Embryonic facial prominence (tissue), 1 donor: ENCODE results near the gene SLC25A43.
"Not testable (repeated sequence)": the region's sequence is repeated elsewhere in the genome, so short reads cannot be mapped to it uniquely, and the experiment has no call there.

Source experiments
- DNase-seq: peaks from one replicate; pipeline ENCODE4 v3.0.0-alpha.2; 2016; ENCODE audit errors: extremely low spot score

Gene SLC25A43

GRCh38 chrX:119468551-119469312, 69.6 kb downstream of the SLC25A43 start:
- DNase-seq = peak; percentile 29

GRCh38 chrX:119469313-119469635, 70.1 kb downstream of the SLC25A43 start:
- no peak for DNase-seq

- DNase-seq = no peak
Observed at GRCh38 chrX:119474615-119475388, 75.7 kb downstream of the SLC25A43 start.

GRCh38 chrX:119475389-119476101, 76.4 kb downstream of the SLC25A43 start:
- no peak for DNase-seq

- no peak for DNase-seq
Observed at GRCh38 chrX:119477812-119478232, 78.7 kb downstream of the SLC25A43 start.

- DNase-seq = no peak
Observed at GRCh38 chrX:119478504-119478903, 79.4 kb downstream of the SLC25A43 start.

GRCh38 chrX:119479845-119480244, 80.7 kb downstream of the SLC25A43 start:
- no peak for DNase-seq

GRCh38 chrX:119481323-119481801, 82.2 kb downstream of the SLC25A43 start:
- no peak for DNase-seq

GRCh38 chrX:119482041-119482440, 82.9 kb downstream of the SLC25A43 start:
- no peak for DNase-seq

- no peak for DNase-seq
Observed at GRCh38 chrX:119482481-119483480, 83.6 kb downstream of the SLC25A43 start.

- DNase-seq = no peak
Observed at GRCh38 chrX:119486745-119487144, 87.6 kb downstream of the SLC25A43 start.

- DNase-seq = not testable (repeated sequence)
Observed at GRCh38 chrX:119487766-119488165, 88.6 kb downstream of the SLC25A43 start.

GRCh38 chrX:119488749-119489148, 89.6 kb downstream of the SLC25A43 start:
- no peak for DNase-seq

GRCh38 chrX:119489212-119490074, 90.3 kb downstream of the SLC25A43 start:
- DNase-seq = no peak

GRCh38 chrX:119492463-119492862, 93.3 kb downstream of the SLC25A43 start:
- DNase-seq = no peak

- DNase-seq = not testable (repeated sequence)
Observed at GRCh38 chrX:119493851-119494495, 94.8 kb downstream of the SLC25A43 start.

GRCh38 chrX:119495734-119496726, 96.9 kb downstream of the SLC25A43 start:
- DNase-seq = no peak

GRCh38 chrX:119497185-119497584, 98.0 kb downstream of the SLC25A43 start:
- no peak for DNase-seq
